Islet of Langerhans (tissue), 1 donor: ENCODE measurements around the gene AMER1.
"Not testable (repeated sequence)": the region's sequence is repeated elsewhere in the genome, so short reads cannot be mapped to it uniquely, and the experiment has no call there.

ENCODE experiments used
- FAIRE-seq: peaks from one replicate; lab custom pipeline; 2011; peaks lifted over from hg19 to GRCh38; lab: Jason Lieb, UNC

AMER1 gene

GRCh38 chrX:64205441-64205734 is at the start of gene AMER1:
TSS of gene AMER1 (minus strand) at chrX:64205708. CDS start at chrX:64193286, 12,422 bp downstream.
- no peak for FAIRE-seq

GRCh38 chrX:64230123-64230970 is 24.8 kb upstream of the AMER1 start, which contains the start of gene ASB12:
TSS of gene ASB12 (minus strand) at chrX:64230607. CDS start at chrX:64225650, 4,957 bp downstream.
- no peak for FAIRE-seq

- FAIRE-seq, result no peak
These were observed 23.6 kb upstream of the AMER1 start for GRCh38 chrX:64229154-64229553.

- FAIRE-seq, result no peak
These were observed 12.5 kb upstream of the AMER1 start for GRCh38 chrX:64218023-64218422.

- FAIRE-seq, result not testable (repeated sequence)
These were observed 8.5 kb upstream of the AMER1 start for GRCh38 chrX:64213989-64214388.

GRCh38 chrX:64206556-64207162 is 1.2 kb upstream of the AMER1 start:
- FAIRE-seq, result no peak

- FAIRE-seq, result no peak
These were observed 410 bp upstream of the AMER1 start for GRCh38 chrX:64205735-64206501.

- no peak for FAIRE-seq
These were observed 637 bp downstream of the AMER1 start for GRCh38 chrX:64204701-64205440.

GRCh38 chrX:64204252-64204651 is 1.3 kb downstream of the AMER1 start:
- no peak for FAIRE-seq

- no peak for FAIRE-seq
These were observed 2.6 kb downstream of the AMER1 start for GRCh38 chrX:64202808-64203325.

- FAIRE-seq, result no peak
These were observed 7.5 kb downstream of the AMER1 start for GRCh38 chrX:64198036-64198435.

GRCh38 chrX:64196606-64197005 is 8.9 kb downstream of the AMER1 start:
- FAIRE-seq, result no peak

GRCh38 chrX:64195862-64196261 is 9.6 kb downstream of the AMER1 start:
- no peak for FAIRE-seq

- no peak for FAIRE-seq
These were observed 12.8 kb downstream of the AMER1 start for GRCh38 chrX:64192673-64193072.

GRCh38 chrX:64192040-64192439 is 13.5 kb downstream of the AMER1 start:
- no peak for FAIRE-seq

- no peak for FAIRE-seq
These were observed 14.1 kb downstream of the AMER1 start for GRCh38 chrX:64191281-64192010.

- FAIRE-seq, result no peak
These were observed 15.3 kb downstream of the AMER1 start for GRCh38 chrX:64190136-64190740.

- no peak for FAIRE-seq
These were observed 16.6 kb downstream of the AMER1 start for GRCh38 chrX:64188901-64189300.

- FAIRE-seq, result no peak
These were observed 17.8 kb downstream of the AMER1 start for GRCh38 chrX:64187762-64188150.

- no peak for FAIRE-seq
These were observed 18.3 kb downstream of the AMER1 start for GRCh38 chrX:64186974-64187761.
